Effector CD4-positive, alpha-beta T cell (primary cell): Measurements from ENCODE around the gene TIMM23B.
"Not testable (repeated sequence)": the region's sequence is repeated elsewhere in the genome, so short reads cannot be mapped to it uniquely, and the experiment has no call there.

Experiments
- DNase-seq: peaks from one replicate; pipeline ENCODE4 v3.0.0-alpha.2; 2020

Gene TIMM23B

GRCh38 chr10:49987207-49987606 is 45.4 kb downstream of the TIMM23B start:
- not testable (repeated sequence) for DNase-seq

DNA sequence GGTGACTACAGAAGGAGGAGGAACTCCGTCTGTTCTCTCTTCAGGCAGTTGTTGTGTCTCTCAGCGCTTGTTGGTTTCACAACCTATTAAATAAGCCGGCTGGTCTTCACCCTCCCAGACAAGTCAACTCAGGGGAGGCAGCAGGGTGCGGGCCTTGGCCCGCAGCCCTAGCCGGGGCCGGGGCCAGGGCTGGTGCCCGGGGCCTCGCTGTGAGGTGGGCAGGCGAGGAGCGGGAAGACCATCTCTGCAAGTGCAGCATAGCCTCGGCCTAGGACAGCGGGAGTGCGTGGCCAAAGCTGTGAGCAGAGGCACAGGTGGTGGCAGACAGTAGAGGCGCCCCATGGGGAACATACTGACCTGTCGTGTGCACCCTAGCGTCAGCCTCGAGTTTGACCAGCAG is 46.5 kb downstream of the TIMM23B start, which contains the start of gene AGAP6:
AGAP6 (plus strand) TSS at position 31 of the 400 bp plus-strand sequence; CDS start at position 341, 310 bp downstream.
- not testable (repeated sequence) for DNase-seq

GRCh38 chr10:49995321-49995720 is 53.5 kb downstream of the TIMM23B start:
- DNase-seq = not testable (repeated sequence)

DNA sequence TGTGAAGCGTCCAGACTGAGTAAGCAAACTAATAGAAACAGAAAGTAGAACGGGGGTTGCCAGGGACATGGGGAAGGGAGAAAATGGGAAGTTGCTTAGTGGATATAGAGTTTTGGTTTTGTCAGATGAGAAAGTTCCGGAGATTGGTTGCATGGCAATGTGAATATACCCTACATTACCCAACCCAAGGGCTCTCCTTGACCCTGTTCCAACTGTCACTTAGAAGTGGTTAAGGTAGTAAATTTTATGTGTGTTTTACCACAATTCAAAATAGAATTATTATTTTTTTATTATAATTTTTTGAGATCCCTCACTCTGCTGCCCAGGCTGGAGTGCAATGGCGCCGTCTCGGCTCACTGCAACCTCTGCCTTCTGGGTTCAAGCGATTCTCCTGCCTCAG is 72.2 kb downstream of the TIMM23B start:
- not testable (repeated sequence) for DNase-seq

DNA sequence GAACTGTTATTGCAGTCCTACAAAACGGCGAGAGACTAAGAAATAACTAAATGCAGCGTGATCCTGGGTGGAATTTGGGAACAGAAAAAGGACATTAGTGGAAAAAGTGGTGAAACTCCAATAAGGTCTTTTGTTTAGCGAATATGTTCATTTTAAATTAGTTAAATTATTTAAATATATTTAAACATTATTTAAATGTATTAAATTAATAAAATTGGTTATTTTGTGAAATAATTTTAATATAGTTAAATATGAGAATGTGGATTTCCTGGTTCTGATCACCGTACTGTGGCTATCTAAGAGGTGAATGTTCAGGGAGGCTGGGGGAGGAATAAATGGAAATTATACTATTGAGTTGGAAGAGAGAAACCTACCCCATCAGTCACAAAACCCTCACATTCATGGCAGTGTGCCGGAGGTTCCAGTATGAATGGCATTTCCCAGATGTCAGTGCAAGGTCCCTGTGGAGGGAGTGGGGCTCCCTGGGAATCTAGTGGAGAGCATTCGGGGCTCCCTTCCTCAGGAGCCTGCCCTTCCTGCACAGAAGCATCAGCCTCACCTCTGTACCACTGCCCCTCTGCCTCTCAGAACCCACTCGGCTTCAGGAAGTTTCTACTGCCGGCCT is 73.9 kb downstream of the TIMM23B start:
- not testable (repeated sequence) for DNase-seq

DNA sequence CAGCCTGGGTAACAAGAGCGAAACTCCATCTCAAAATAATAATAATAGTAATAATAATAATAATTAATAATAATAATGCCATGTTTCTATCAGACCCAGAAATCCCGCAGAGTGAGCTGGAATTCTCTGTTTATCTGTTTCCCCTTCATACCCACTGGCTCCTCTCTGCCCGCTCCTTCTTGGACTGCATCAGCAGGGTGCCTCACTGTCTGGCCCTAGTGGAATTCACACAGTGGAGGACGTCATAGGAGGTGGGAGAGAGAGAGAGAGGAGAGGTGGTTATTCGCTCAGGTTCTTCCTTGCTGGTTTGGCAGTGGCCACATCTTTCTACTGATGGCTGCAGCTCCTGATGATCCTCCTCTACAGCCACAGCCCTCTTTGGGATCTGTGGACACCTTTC is 75.1 kb downstream of the TIMM23B start:
- not testable (repeated sequence) for DNase-seq

DNA sequence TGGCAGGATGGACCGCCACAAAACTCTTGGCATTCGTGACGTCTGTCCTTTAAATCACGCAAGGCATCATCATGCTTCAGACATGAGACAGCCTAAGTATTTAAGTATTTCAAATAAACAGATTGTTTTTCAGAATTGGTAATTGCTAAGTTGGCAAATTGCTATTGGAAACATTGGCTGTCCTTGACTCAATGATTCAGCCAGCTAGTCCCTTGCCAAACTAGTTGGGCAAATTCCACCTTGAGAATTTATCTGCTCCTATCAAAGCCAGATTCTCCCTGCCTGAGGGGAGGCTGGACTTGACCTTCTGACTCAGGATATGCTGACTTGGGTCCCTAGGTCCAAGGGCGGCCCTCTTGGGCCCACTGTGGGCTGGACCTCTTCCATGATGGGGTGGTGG is 75.8 kb downstream of the TIMM23B start:
- not testable (repeated sequence) for DNase-seq

DNA sequence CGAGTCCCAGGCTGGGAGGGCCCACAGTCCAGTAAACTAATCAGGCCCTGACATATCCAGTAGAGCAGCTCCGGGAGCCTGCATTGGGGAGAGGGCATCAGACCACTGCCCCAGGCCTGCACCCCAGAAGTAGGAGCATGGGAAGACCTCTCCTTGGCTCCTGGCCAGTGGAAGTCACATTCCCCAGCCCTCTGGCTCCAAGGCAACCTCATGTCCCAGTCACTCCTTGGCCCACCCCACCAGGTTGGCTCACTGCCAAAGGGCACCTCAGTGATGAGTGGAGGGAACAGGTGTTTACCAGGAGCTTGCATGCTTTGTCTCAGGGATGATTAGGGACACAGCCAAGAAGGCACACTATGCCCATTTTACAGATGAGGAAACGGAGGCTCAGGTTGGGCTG is 77.4 kb downstream of the TIMM23B start:
- DNase-seq = not testable (repeated sequence)

GRCh38 chr10:50020451-50021024 is 78.7 kb downstream of the TIMM23B start:
- not testable (repeated sequence) for DNase-seq

- no peak for DNase-seq
Measured at GRCh38 chr10:50021646-50022045, 79.8 kb downstream of the TIMM23B start.
